K562 (cell line): ENCODE measurements around the gene MCL1. TPM values are rescaled to one million over a fixed set of nuclear protein-coding genes. Genes with fewer than 3 reads are reported as not detected.

ENCODE experiments used
- GABPB2 ChIP-seq: fragments of 250-450 bp; sonication (Bioruptor Pico); conservative IDR thresholded peaks from 2 replicates; pipeline ENCODE4 v1.5.1; 2021; ENCODE audit warnings: mild to moderate bottlenecking
- HMGXB4 ChIP-seq: sonication (generic); formaldehyde crosslinking; IDR thresholded peaks from 2 replicates; pipeline ENCODE4 v1.8.1; 2023; ENCODE audit warnings: mild to moderate bottlenecking, missing genetic modification reagents
- KDM5B ChIP-seq: fragments of 200-600 bp; sonication (generic); IDR thresholded peaks from 2 replicates; pipeline ENCODE4 v1.6.1; 2012; ENCODE audit warnings: low read depth, mild to moderate bottlenecking, moderate library complexity, low read length, control low read depth, inconsistent platforms; ENCODE audit not compliant: insufficient replicate concordance
- KLF10 ChIP-seq: fragments of 250-450 bp; sonication (Bioruptor Pico); IDR thresholded peaks from 2 replicates; pipeline ENCODE4 v1.6.1; 2021; ENCODE audit warnings: matching md5 sums
- MAZ ChIP-seq, 2 experiments: fragments of 450-650 bp in 1 of 2; sonication (generic) in 1 of 2; formaldehyde crosslinking; IDR thresholded peaks in 1 of 2; conservative IDR thresholded peaks in 1 of 2; 2 replicates each; pipeline versions ENCODE4 v1.4.0 to v1.5.0; 2020; ENCODE audit warnings: mild to moderate bottlenecking in 1 of 2, missing genetic modification reagents in 1 of 2
- NR3C1 ChIP-seq: sonication (generic); formaldehyde crosslinking; IDR thresholded peaks from 2 replicates; pipeline ENCODE4 v1.8.1; 2022; ENCODE audit warnings: missing genetic modification reagents
- RNF219 ChIP-seq: fragments of 250-450 bp; sonication (Bioruptor Pico); IDR thresholded peaks from 2 replicates; pipeline ENCODE4 v1.5.0; 2022; ENCODE audit warnings: mild to moderate bottlenecking
- SMAD4 ChIP-seq: fragments of 250-450 bp; sonication (Bioruptor Pico); conservative IDR thresholded peaks from 2 replicates; pipeline ENCODE4 v1.8.0; 2021; ENCODE audit warnings: inconsistent platforms, mild to moderate bottlenecking, moderate library complexity
- TAL1 ChIP-seq: fragments of 450-650 bp; IDR thresholded peaks from 2 replicates; pipeline ENCODE4 v1.6.1; 2016; ENCODE audit warnings: mild to moderate bottlenecking
- TCF3 ChIP-seq: sonication (generic); formaldehyde crosslinking; IDR thresholded peaks from 2 replicates; pipeline ENCODE4 v1.4.0; 2020; ENCODE audit warnings: mild to moderate bottlenecking, missing genetic modification reagents
- ZBTB40 ChIP-seq, 2 experiments: fragments of 450-650 bp in 1 of 2; sonication (generic) in 1 of 2; formaldehyde crosslinking in 1 of 2; IDR thresholded peaks; 2 replicates each; pipeline versions ENCODE4 v1.7.1 to v1.9.0; 2016 to 2022; ENCODE audit warnings: inconsistent platforms in 1 of 2, mild to moderate bottlenecking in 1 of 2, missing genetic modification reagents in 1 of 2
- ZNF184 ChIP-seq: sonication (generic); formaldehyde crosslinking; IDR thresholded peaks from 2 replicates; pipeline ENCODE4 v1.5.0; 2020; ENCODE audit warnings: missing genetic modification reagents
- ZNF785 ChIP-seq: fragments of 250-450 bp; sonication (Bioruptor Pico); IDR thresholded peaks from 2 replicates; pipeline ENCODE4 v1.4.0; 2020; ENCODE audit warnings: mild to moderate bottlenecking
- ZSCAN29 ChIP-seq: fragments of 450-650 bp; IDR thresholded peaks from 2 replicates; pipeline ENCODE4 v1.6.1; 2017
- polyA plus RNA-seq, 8 experiments: library from polyadenylated mRNA; depleted of rRNA in 4 of 8; stranded (reverse) in 5 of 8; unstranded in 3 of 8; fragments of >200 nt; fragmentation: Nextera tagmentation in 2 of 8; fragmentation: Illumina TruSeq in 1 of 8; extraction: Ambion mirVana in 2 of 8; extraction: Trizol in 1 of 8; gene quantifications; 2 replicates each; pipeline versions ENCODE4 v1.2.1 to v1.2.3, GENCODE V29; 2011 to 2014; ENCODE audit warnings: inconsistent platforms in 1 of 8, missing spikeins in 1 of 8
- total RNA-seq, 7 experiments: library from RNA; depleted of rRNA in 6 of 7; stranded (reverse); fragments of >200 nt in 6 of 7; fragmentation: Illumina TruSeq in 2 of 7; extraction: Trizol in 2 of 7; gene quantifications; 2 replicates each; pipeline versions ENCODE4 v1.2.1 to v1.2.3, GENCODE V29; 2011 to 2021; ENCODE audit warnings: low replicate concordance in 1 of 7

MCL1 gene
- total and polyA plus RNA-seq, 9 of the 15 experiments (the other 6 are each of a cell fraction or from before 2014, with no cell fraction given): 27.1 to 224 (median 138) TPM

- TF ChIP-seq ZBTB40 (IDR thresholded peaks at IDR 0.05) (peak; percentile 2; the same call in 1 of the 2 replicates), ZBTB40 (CRISPR knock-in tag; IDR thresholded peaks at IDR 0.05) (no peak), TCF3 (peak; percentile 88), NR3C1 (CRISPR knock-in tag) (no peak), ZSCAN29 (no peak), ZNF184 (no peak), GABPB2 (CRISPR knock-in tag) (no peak), RNF219 (CRISPR knock-in tag) (no peak), KLF10 (CRISPR knock-in tag) (no peak), ZNF785 (no peak), TAL1 (peak; percentile 87), HMGXB4 (CRISPR knock-in tag) (no peak), SMAD4 (CRISPR knock-in tag) (peak; percentile 82), MAZ (CRISPR knock-in tag; conservative IDR thresholded peaks at IDR 0.05 in 1 of 2, IDR thresholded peaks at IDR 0.05 in 1 of 2) (peak in 1 of 2 experiments; percentile 74; a peak in 2 of 4 replicates), KDM5B (no peak)
Observed at GRCh38 chr1:150619576-150620509, 40.4 kb upstream of the MCL1 start (continued).
